Peyer's patch (tissue), 4 donors: ENCODE data around the gene CCK.

Experiments
- CTCF ChIP-seq, 6 experiments: fragments of 450-650 bp in 4 of 6; fragments of 200-600 bp in 2 of 6; sonication (generic) in 1 of 6; IDR thresholded peaks; one replicate each; pipeline ENCODE4 v1.5.1; 2017 to 2019; ENCODE audit warnings: antibody characterized with exemption in 6 of 6, mild to moderate bottlenecking in 3 of 6, moderate library complexity in 1 of 6
- POLR2A ChIP-seq, 2 donors: fragments of 450-650 bp; IDR thresholded peaks; one replicate each; pipeline ENCODE4 v1.5.1; 2017; ENCODE audit warnings: antibody characterized with exemption in 2 of 2, mild to moderate bottlenecking in 2 of 2, moderate library complexity in 2 of 2

- no peak for TF ChIP-seq CTCF (IDR thresholded peaks at IDR 0.05)
- TF ChIP-seq POLR2A (IDR thresholded peaks at IDR 0.05): no peak
Measured at GRCh38 chr3:42262525-42262924, 3.5 kb downstream of the CCK start.
